K562 (cell line): ENCODE data around the gene SPINK14. TPM values are rescaled to one million over a fixed set of nuclear protein-coding genes. Genes with fewer than 3 reads are reported as not detected.

Experiments used
- ATAC-seq: fragments of 200-7000 bp; cut with Tn5 transposase; 3 replicates; pipeline ENCODE4 v1.9.1; 2020; ENCODE audit warnings: moderate library complexity
- BruUV-seq: library from RNA; stranded (reverse); fragments of 400-500 nt; replicated peaks from 2 replicates; lab custom pipeline; 2021; lab: Mats Ljungman, UMichigan
- CTCF ChIA-PET: fragments of 300-600 bp; formaldehyde crosslinking; extraction: SDS; loops from one replicate; lab custom pipeline; 2021; ENCODE audit warnings: low intra/inter-chr PET ratio; lab: Yijun Ruan, JAX
- POLR2A ChIA-PET: fragments of 300-600, 350-650 bp; sonication (Branson Sonifier 250); formaldehyde crosslinking; extraction: SDS; loops from one replicate; lab custom pipeline; 2021; ENCODE audit warnings: antibody characterized with exemption, inconsistent platforms; lab: Yijun Ruan, JAX
- DNase-seq, 4 experiments: peaks; one replicate each; pipeline versions ENCODE4 v3.0.0 to v3.0.0-alpha.2; 2011 to 2018; ENCODE audit warnings: low spot score in 3 of 4, mixed read lengths in 3 of 4; ENCODE audit errors: extremely low read depth in 1 of 4
- FAIRE-seq: peaks from 2 replicates; lab custom pipeline; 2011; peaks lifted over from hg19 to GRCh38; lab: Jason Lieb, UNC
- H2AFZ ChIP-seq: 2 replicates; pipeline ENCODE4 v1.6.0; 2011; ENCODE audit warnings: low read depth, low read length, control low read depth, inconsistent platforms
- H3K27ac ChIP-seq: fragments of 200-600 bp; 3 replicates; pipeline ENCODE4 v1.8.0; 2011; ENCODE audit warnings: low read depth, mild to moderate bottlenecking, control low read depth, inconsistent platforms, low read length, moderate library complexity, mixed read lengths; ENCODE audit errors: extremely low read depth
- H3K27me3 ChIP-seq, 2 experiments: fragments of 300-600 bp in 1 of 2; 2 replicates in 1 of 2; 3 replicates in 1 of 2; pipeline versions ENCODE4 v1.6.0 to v1.8.0; 2011; ENCODE audit warnings: inconsistent platforms in 2 of 2, low read length in 2 of 2, mild to moderate bottlenecking in 1 of 2, mixed read lengths in 1 of 2, moderate library complexity in 1 of 2; ENCODE audit not compliant: control insufficient read depth in 2 of 2, insufficient read depth in 2 of 2
- H3K36me3 ChIP-seq: fragments of 300-600 bp; 3 replicates; pipeline ENCODE4 v1.8.0; 2011; ENCODE audit warnings: mild to moderate bottlenecking, low read length, inconsistent platforms; ENCODE audit not compliant: control insufficient read depth, insufficient read depth
- H3K4me1 ChIP-seq, 2 experiments: fragments of 200-600 bp in 1 of 2; replicated peaks in 1 of 2; 2 replicates in 1 of 2; 3 replicates in 1 of 2; pipeline versions ENCODE4 v1.5.1 to v1.8.0; 2011; ENCODE audit warnings: inconsistent platforms in 2 of 2, low read length in 2 of 2, mild to moderate bottlenecking in 1 of 2, mixed read lengths in 1 of 2, moderate library complexity in 1 of 2; ENCODE audit not compliant: control insufficient read depth in 2 of 2, insufficient read depth in 2 of 2
- H3K4me2 ChIP-seq: 2 replicates; pipeline ENCODE4 v1.6.1; 2011; ENCODE audit warnings: low read length, control low read depth, inconsistent platforms, mixed read lengths; ENCODE audit not compliant: insufficient read depth
- H3K4me3 ChIP-seq: fragments of 200-600 bp; sonication (generic), shearing (Covaris generic); 2 replicates; pipeline ENCODE4 v1.5.1; 2016; ENCODE audit warnings: control low read depth, inconsistent platforms
- H3K79me2 ChIP-seq: fragments of 200-600 bp; 3 replicates; pipeline ENCODE4 v1.8.0; 2011; ENCODE audit warnings: low read length, inconsistent platforms; ENCODE audit not compliant: control insufficient read depth, insufficient read depth
- H3K9ac ChIP-seq, 2 experiments: 2 replicates each; pipeline versions ENCODE4 v1.6.0 to v1.6.1; 2011; ENCODE audit warnings: low read depth in 2 of 2, low read length in 2 of 2, control low read depth in 1 of 2, inconsistent platforms in 1 of 2, mild to moderate bottlenecking in 1 of 2, mixed read lengths in 1 of 2; ENCODE audit not compliant: insufficient read depth in 1 of 2
- H3K9me1 ChIP-seq: one replicate; pipeline ENCODE4 v1.6.0; 2011; ENCODE audit warnings: inconsistent platforms, mild to moderate bottlenecking, low read length, moderate library complexity; ENCODE audit not compliant: control insufficient read depth, insufficient read depth
- H3K9me3 ChIP-seq: replicated peaks from 2 replicates; pipeline ENCODE4 v1.5.1; 2011; ENCODE audit warnings: low read depth, low read length, inconsistent platforms; ENCODE audit not compliant: control insufficient read depth, insufficient read depth
- H4K20me1 ChIP-seq: replicated peaks from 2 replicates; pipeline ENCODE4 v1.6.1; 2011; ENCODE audit warnings: low read length, inconsistent platforms, mixed read lengths; ENCODE audit not compliant: control insufficient read depth, insufficient read depth
- CCNT2 ChIP-seq: IDR thresholded peaks from 2 replicates; pipeline ENCODE4 v1.6.1; 2011; ENCODE audit warnings: borderline replicate concordance, low read depth, mild to moderate bottlenecking, moderate library complexity, mixed read lengths, low read length; ENCODE audit not compliant: insufficient read length; ENCODE audit errors: extremely low read depth
- CSDE1 ChIP-seq, 2 experiments: fragments of 450-650 bp; IDR thresholded peaks; 2 replicates each; pipeline ENCODE4 v1.6.1; 2016; ENCODE audit warnings: mild to moderate bottlenecking in 1 of 2
- ELF4 ChIP-seq: fragments of 450-650 bp; formaldehyde crosslinking; IDR thresholded peaks from 2 replicates; pipeline ENCODE4 v1.4.0; 2022; ENCODE audit warnings: missing genetic modification characterization
- ILK ChIP-seq: fragments of 450-650 bp; IDR thresholded peaks from 2 replicates; pipeline ENCODE4 v1.6.1; 2016; ENCODE audit warnings: missing genetic modification characterization, low read depth, mild to moderate bottlenecking, missing compliant biosample characterization, moderate library complexity, borderline replicate concordance
- MCM7 ChIP-seq, 2 experiments: fragments of 450-650 bp; IDR thresholded peaks; 2 replicates each; pipeline ENCODE4 v1.6.1; 2016 to 2018
- MEF2D ChIP-seq: conservative IDR thresholded peaks from 2 replicates; pipeline ENCODE4 v1.6.1; 2016; ENCODE audit warnings: low read depth, missing genetic modification characterization, missing compliant biosample characterization
- NEUROD1 ChIP-seq: fragments of 150-350 bp; IDR thresholded peaks from 2 replicates; pipeline ENCODE4 v1.6.1; 2014; ENCODE audit warnings: borderline replicate concordance, low read length, low read depth; ENCODE audit not compliant: partially characterized antibody
- NR3C1 ChIP-seq: sonication (generic); formaldehyde crosslinking; IDR thresholded peaks from 2 replicates; pipeline ENCODE4 v1.8.1; 2022; ENCODE audit warnings: missing genetic modification reagents
- PHB ChIP-seq: fragments of 250-450 bp; sonication (Bioruptor Pico); IDR thresholded peaks from 2 replicates; pipeline ENCODE4 v1.5.0; 2021
- TCF7L2 ChIP-seq: fragments of 150-350 bp; IDR thresholded peaks from 2 replicates; pipeline ENCODE4 v1.6.1; 2016; ENCODE audit warnings: low read depth, mild to moderate bottlenecking, low read length, moderate library complexity
- ZC3H11A ChIP-seq: IDR thresholded peaks from 2 replicates; pipeline ENCODE4 v1.6.1; 2012; ENCODE audit warnings: low read depth, low read length, improper control_type of control experiment
- ZNF174 ChIP-seq: fragments of 250-450 bp; sonication (Bioruptor Pico); IDR thresholded peaks from 2 replicates; pipeline ENCODE4 v1.4.0; 2020; ENCODE audit warnings: mild to moderate bottlenecking
- ZNF217 ChIP-seq: sonication (generic); formaldehyde crosslinking; IDR thresholded peaks from 2 replicates; pipeline ENCODE4 v1.8.0; 2022; ENCODE audit warnings: mild to moderate bottlenecking, missing genetic modification reagents
- in situ Hi-C: fragments of 300-500 bp; cut with MboI; formaldehyde crosslinking; loops from 4 replicates; pipeline ENCODE4 v1.15.0; 2018; ENCODE audit warnings: inconsistent platforms, mixed read lengths
- intact Hi-C: fragments of 100-400 bp; cut with micrococcal nuclease; formaldehyde crosslinking; loops from 2 replicates; pipeline ENCODE4 v1.14.2; 2022
- polyA plus RNA-seq, 8 experiments: library from polyadenylated mRNA; depleted of rRNA in 4 of 8; stranded (reverse) in 5 of 8; unstranded in 3 of 8; fragments of >200 nt; fragmentation: Nextera tagmentation in 2 of 8; fragmentation: Illumina TruSeq in 1 of 8; extraction: Ambion mirVana in 2 of 8; extraction: Trizol in 1 of 8; gene quantifications; 2 replicates each; pipeline versions ENCODE4 v1.2.1 to v1.2.3, GENCODE V29; 2011 to 2014; ENCODE audit warnings: inconsistent platforms in 1 of 8, missing spikeins in 1 of 8
- total RNA-seq, 7 experiments: library from RNA; depleted of rRNA in 6 of 7; stranded (reverse); fragments of >200 nt in 6 of 7; fragmentation: Illumina TruSeq in 2 of 7; extraction: Trizol in 2 of 7; gene quantifications; 2 replicates each; pipeline versions ENCODE4 v1.2.1 to v1.2.3, GENCODE V29; 2011 to 2021; ENCODE audit warnings: low replicate concordance in 1 of 7
- TF ChIP-seq, protein P1 (sequence below): fragments of 150-350 bp; IDR thresholded peaks from 2 replicates; pipeline ENCODE4 v1.6.1; 2014; ENCODE audit warnings: low read depth, mild to moderate bottlenecking, low read length, borderline replicate concordance
- TF ChIP-seq, protein P2 (sequence below): fragments of 450-650 bp; formaldehyde crosslinking; IDR thresholded peaks from 2 replicates; pipeline ENCODE4 v1.4.0; 2022; ENCODE audit warnings: missing genetic modification characterization
- TF ChIP-seq, protein P3 (sequence below): fragments of 450-650 bp; formaldehyde crosslinking; IDR thresholded peaks from 2 replicates; pipeline ENCODE4 v1.4.0; 2020; ENCODE audit warnings: mild to moderate bottlenecking, moderate library complexity
- TF ChIP-seq, protein P4 (sequence below), 2 experiments: fragments of 450-650 bp in 1 of 2; sonication (generic) in 1 of 2; formaldehyde crosslinking; conservative IDR thresholded peaks; 2 replicates each; pipeline versions ENCODE4 v1.4.0 to v1.8.1; 2020 to 2022; ENCODE audit warnings: mild to moderate bottlenecking in 1 of 2, missing genetic modification reagents in 1 of 2

Gene SPINK14
- total and polyA plus RNA-seq, 9 of the 15 experiments (the other 6 are each of a cell fraction or from before 2014, with no cell fraction given) = not detected

DNA sequence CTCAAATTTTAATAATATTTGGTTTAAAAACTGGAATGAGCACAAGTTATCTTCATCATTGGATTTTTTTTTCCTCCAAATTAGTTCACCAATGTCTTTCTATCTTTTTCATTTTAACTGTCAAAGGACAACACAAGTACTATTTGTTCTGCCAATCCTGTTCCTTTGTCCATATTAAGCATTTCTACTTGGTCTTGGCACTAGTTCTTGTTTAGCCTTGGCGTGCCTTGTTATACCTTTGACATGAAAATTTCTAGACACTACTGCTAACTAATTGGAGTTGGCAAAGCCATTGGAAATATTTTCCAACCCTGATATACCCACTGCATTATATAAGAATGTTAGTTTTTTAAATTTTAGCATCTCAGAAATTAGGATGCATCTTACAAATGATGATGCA is 38.3 kb downstream of the SPINK14 start (continued):
- TF ChIP-seq, protein P1, sequence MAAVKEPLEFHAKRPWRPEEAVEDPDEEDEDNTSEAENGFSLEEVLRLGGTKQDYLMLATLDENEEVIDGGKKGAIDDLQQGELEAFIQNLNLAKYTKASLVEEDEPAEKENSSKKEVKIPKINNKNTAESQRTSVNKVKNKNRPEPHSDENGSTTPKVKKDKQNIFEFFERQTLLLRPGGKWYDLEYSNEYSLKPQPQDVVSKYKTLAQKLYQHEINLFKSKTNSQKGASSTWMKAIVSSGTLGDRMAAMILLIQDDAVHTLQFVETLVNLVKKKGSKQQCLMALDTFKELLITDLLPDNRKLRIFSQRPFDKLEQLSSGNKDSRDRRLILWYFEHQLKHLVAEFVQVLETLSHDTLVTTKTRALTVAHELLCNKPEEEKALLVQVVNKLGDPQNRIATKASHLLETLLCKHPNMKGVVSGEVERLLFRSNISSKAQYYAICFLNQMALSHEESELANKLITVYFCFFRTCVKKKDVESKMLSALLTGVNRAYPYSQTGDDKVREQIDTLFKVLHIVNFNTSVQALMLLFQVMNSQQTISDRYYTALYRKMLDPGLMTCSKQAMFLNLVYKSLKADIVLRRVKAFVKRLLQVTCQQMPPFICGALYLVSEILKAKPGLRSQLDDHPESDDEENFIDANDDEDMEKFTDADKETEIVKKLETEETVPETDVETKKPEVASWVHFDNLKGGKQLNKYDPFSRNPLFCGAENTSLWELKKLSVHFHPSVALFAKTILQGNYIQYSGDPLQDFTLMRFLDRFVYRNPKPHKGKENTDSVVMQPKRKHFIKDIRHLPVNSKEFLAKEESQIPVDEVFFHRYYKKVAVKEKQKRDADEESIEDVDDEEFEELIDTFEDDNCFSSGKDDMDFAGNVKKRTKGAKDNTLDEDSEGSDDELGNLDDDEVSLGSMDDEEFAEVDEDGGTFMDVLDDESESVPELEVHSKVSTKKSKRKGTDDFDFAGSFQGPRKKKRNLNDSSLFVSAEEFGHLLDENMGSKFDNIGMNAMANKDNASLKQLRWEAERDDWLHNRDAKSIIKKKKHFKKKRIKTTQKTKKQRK = no peak
- no peak for TF ChIP-seq MEF2D
- no peak for TF ChIP-seq ILK (tag)
- TF ChIP-seq, protein P2, sequence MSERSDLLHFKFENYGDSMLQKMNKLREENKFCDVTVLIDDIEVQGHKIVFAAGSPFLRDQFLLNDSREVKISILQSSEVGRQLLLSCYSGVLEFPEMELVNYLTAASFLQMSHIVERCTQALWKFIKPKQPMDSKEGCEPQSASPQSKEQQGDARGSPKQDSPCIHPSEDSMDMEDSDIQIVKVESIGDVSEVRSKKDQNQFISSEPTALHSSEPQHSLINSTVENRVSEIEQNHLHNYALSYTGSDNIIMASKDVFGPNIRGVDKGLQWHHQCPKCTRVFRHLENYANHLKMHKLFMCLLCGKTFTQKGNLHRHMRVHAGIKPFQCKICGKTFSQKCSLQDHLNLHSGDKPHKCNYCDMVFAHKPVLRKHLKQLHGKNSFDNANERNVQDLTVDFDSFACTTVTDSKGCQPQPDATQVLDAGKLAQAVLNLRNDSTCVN = no peak
- no peak for TF ChIP-seq ELF4 (CRISPR knock-in tag)

DNA sequence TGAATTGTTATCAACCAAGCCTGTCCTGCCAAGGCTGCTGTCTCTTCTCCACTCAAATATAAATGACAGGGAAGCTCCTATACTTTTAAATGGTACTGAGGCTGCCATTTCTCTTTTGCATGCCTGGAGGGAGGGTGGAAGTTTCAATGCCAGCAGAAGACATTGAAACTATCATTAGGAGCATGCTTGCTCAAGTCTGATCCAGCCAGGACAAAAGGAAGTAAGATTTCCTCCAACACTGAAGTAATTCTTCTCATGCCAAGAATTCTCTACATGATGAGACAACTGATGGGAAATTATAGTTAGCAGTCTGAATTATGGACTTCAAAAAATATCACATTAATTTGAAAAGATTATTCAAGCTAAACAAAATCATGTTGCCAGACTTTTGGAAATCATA is 39.9 kb downstream of the SPINK14 start:
- H3K27ac ChIP-seq = no peak overlapping the region
- no peaks in the 10 kb centered on the region for H3K27me3 ChIP-seq
- no peaks in the 10 kb centered on the region for H3K36me3 ChIP-seq
- POLR2A ChIA-PET = no interaction called here
- H3K4me1 ChIP-seq = no peaks in the 10 kb centered on the region
- no peak overlapping the region for H2AFZ ChIP-seq
- H3K9me3 ChIP-seq = no peaks in the 10 kb centered on the region
- CTCF ChIA-PET = no interaction called here
- no TSS peak for BruUV-seq
- no peak overlapping the region for H3K4me2 ChIP-seq
- H3K4me3 ChIP-seq = no peak overlapping the region
- H4K20me1 ChIP-seq = no peaks in the 10 kb centered on the region
- intact Hi-C loops (no loop called here), in situ Hi-C loops (no loop called here)
- H3K9me1 ChIP-seq = no peaks in the 10 kb centered on the region
- H3K9ac ChIP-seq = no peak overlapping the region
- DNase-seq (no peak), FAIRE-seq (no peak), ATAC-seq (no peak)
- no peaks in the 10 kb centered on the region for H3K79me2 ChIP-seq
- TF ChIP-seq, protein P3, sequence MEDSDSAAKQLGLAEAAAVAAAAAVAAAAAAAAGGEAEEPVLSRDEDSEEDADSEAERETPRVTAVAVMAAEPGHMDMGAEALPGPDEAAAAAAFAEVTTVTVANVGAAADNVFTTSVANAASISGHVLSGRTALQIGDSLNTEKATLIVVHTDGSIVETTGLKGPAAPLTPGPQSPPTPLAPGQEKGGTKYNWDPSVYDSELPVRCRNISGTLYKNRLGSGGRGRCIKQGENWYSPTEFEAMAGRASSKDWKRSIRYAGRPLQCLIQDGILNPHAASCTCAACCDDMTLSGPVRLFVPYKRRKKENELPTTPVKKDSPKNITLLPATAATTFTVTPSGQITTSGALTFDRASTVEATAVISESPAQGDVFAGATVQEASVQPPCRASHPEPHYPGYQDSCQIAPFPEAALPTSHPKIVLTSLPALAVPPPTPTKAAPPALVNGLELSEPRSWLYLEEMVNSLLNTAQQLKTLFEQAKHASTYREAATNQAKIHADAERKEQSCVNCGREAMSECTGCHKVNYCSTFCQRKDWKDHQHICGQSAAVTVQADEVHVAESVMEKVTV (CRISPR knock-in tag) = no peak
- TF ChIP-seq PHB (CRISPR knock-in tag) (no peak), CCNT2 (no peak), ZC3H11A (no peak), ZNF174 (CRISPR knock-in tag) (no peak), CSDE1 (IDR thresholded peaks at IDR 0.05) (no peak), ZNF217 (CRISPR knock-in tag) (no peak), MCM7 (IDR thresholded peaks at IDR 0.05) (no peak), NEUROD1 (no peak), NR3C1 (CRISPR knock-in tag) (no peak), TCF7L2 (no peak)
- TF ChIP-seq, protein P4, sequence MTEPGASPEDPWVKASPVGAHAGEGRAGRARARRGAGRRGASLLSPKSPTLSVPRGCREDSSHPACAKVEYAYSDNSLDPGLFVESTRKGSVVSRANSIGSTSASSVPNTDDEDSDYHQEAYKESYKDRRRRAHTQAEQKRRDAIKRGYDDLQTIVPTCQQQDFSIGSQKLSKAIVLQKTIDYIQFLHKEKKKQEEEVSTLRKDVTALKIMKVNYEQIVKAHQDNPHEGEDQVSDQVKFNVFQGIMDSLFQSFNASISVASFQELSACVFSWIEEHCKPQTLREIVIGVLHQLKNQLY (CRISPR knock-in tag; conservative IDR thresholded peaks at IDR 0.05) = no peak
